Activated gamma-delta T cell (primary cell): Measurements from ENCODE around the gene PDHX.
"Not testable (repeated sequence)": the region's sequence is repeated elsewhere in the genome, so short reads cannot be mapped to it uniquely, and the experiment has no call there.

Experiments
- DNase-seq: peaks from one replicate; lab custom pipeline; 2025; lab: John Stamatoyannopoulos, UW

PDHX gene

GRCh38 chr11:35016916-35017315, 100.5 kb downstream of the PDHX start:
- DNase-seq, result no peak

GRCh38 chr11:35017528-35018342, 101.3 kb downstream of the PDHX start:
- DNase-seq, result no peak

- no peak for DNase-seq
These were observed 105.2 kb downstream of the PDHX start for GRCh38 chr11:35021589-35021988.

- not testable (repeated sequence) for DNase-seq
These were observed 107.5 kb downstream of the PDHX start for GRCh38 chr11:35023940-35024339.

GRCh38 chr11:35028007-35028406, 111.6 kb downstream of the PDHX start:
- DNase-seq, result not testable (repeated sequence)

- no peak for DNase-seq
These were observed 113.7 kb downstream of the PDHX start for GRCh38 chr11:35029979-35030682.

GRCh38 chr11:35030716-35031213, 114.3 kb downstream of the PDHX start:
- no peak for DNase-seq

GRCh38 chr11:35031346-35031745, 114.9 kb downstream of the PDHX start:
- DNase-seq, result no peak

GRCh38 chr11:35031867-35032266, 115.4 kb downstream of the PDHX start:
- no peak for DNase-seq

- DNase-seq, result no peak
These were observed 116.6 kb downstream of the PDHX start for GRCh38 chr11:35033011-35033410.

GRCh38 chr11:35034401-35034800, 118.0 kb downstream of the PDHX start:
- DNase-seq, result no peak

GRCh38 chr11:35035894-35036408, 119.5 kb downstream of the PDHX start:
- DNase-seq, result no peak

- DNase-seq, result no peak
These were observed 120.2 kb downstream of the PDHX start for GRCh38 chr11:35036639-35037038.

GRCh38 chr11:35038211-35038928, 122.0 kb downstream of the PDHX start:
- DNase-seq, result no peak

GRCh38 chr11:35039076-35039475, 122.7 kb downstream of the PDHX start:
- no peak for DNase-seq

- DNase-seq, result no peak
These were observed 124.0 kb downstream of the PDHX start for GRCh38 chr11:35040221-35040942.

GRCh38 chr11:35041070-35041554, 124.7 kb downstream of the PDHX start:
- DNase-seq, result no peak

- DNase-seq, result no peak
These were observed 125.8 kb downstream of the PDHX start for GRCh38 chr11:35042224-35042623.

- no peak for DNase-seq
These were observed 126.5 kb downstream of the PDHX start for GRCh38 chr11:35042913-35043312.

GRCh38 chr11:35043936-35044335, 127.5 kb downstream of the PDHX start:
- DNase-seq, result no peak

GRCh38 chr11:35045236-35045820, 128.9 kb downstream of the PDHX start:
- no peak for DNase-seq
